Thoracic aorta (tissue), 2 donors: Measurements from ENCODE around the gene ESRRB. TPM values are rescaled to one million over a fixed set of nuclear protein-coding genes. Genes with fewer than 3 reads are reported as not detected.

Experiments used
- ATAC-seq: fragments of 150-250 bp; one replicate; pipeline ENCODE4 v1.8.0; 2017; ENCODE audit warnings: low read depth; ENCODE audit not compliant: insufficient number of reproducible peaks, low FRiP score
- DNase-seq: peaks from one replicate; pipeline ENCODE4 v3.0.0-alpha.2; 2020; ENCODE audit warnings: low spot score
- H3K27ac ChIP-seq, 2 donors: fragments of 200-600 bp; sonication (generic); 1 replicate in 1 of 2; 2 replicates in 1 of 2; pipeline ENCODE4 v1.5.1; 2016; ENCODE audit warnings: mild to moderate bottlenecking in 2 of 2, moderate library complexity in 2 of 2
- H3K27me3 ChIP-seq: fragments of 200-600 bp; sonication (generic); replicated peaks from 2 replicates; pipeline ENCODE4 v1.6.0; 2016; ENCODE audit warnings: mild to moderate bottlenecking; ENCODE audit not compliant: insufficient read depth
- H3K36me3 ChIP-seq: fragments of 200-600 bp; sonication (generic); one replicate; pipeline ENCODE4 v1.5.1; 2016
- H3K4me1 ChIP-seq, 2 donors: fragments of 200-600 bp; sonication (generic); 1 replicate in 1 of 2; 2 replicates in 1 of 2; pipeline versions ENCODE4 v1.5.1 to v1.6.0; 2016; ENCODE audit warnings: low read depth in 2 of 2, mild to moderate bottlenecking in 1 of 2; ENCODE audit not compliant: control insufficient read depth in 1 of 2
- H3K4me3 ChIP-seq: fragments of 200-600 bp; sonication (generic); 2 replicates; pipeline ENCODE4 v1.5.1; 2016; ENCODE audit warnings: mild to moderate bottlenecking
- H3K9me3 ChIP-seq: fragments of 200-600 bp; sonication (generic); 2 replicates; pipeline ENCODE4 v1.5.1; 2016
- total RNA-seq, 2 donors: library from RNA; depleted of rRNA; stranded (reverse); fragments of >200 nt; gene quantifications; one replicate each; pipeline versions ENCODE4 v1.1.0 to v1.2.3, GENCODE V29; 2016
- TF ChIP-seq, protein P1 (sequence below): fragments of 200-600 bp; sonication (generic); IDR thresholded peaks from one replicate; pipeline ENCODE4 v1.5.1; 2019; ENCODE audit warnings: antibody characterized with exemption

ESRRB gene
- total RNA-seq, 2 donors from 2014 or later = 4.6 TPM; not detected in 1

GRCh38 chr14:76391981-76392690, 16.2 kb downstream of the ESRRB start:
- Histone ChIP-seq H3K27ac (no peak overlapping the region), H3K36me3 (no peaks in the 10 kb centered on the region), H3K4me1 (no peaks in the 10 kb centered on the region), H3K27me3 (no peaks in the 10 kb centered on the region), H3K4me3 (no peak overlapping the region), H3K9me3 (no peaks in the 10 kb centered on the region)
- TF ChIP-seq, protein P1, sequence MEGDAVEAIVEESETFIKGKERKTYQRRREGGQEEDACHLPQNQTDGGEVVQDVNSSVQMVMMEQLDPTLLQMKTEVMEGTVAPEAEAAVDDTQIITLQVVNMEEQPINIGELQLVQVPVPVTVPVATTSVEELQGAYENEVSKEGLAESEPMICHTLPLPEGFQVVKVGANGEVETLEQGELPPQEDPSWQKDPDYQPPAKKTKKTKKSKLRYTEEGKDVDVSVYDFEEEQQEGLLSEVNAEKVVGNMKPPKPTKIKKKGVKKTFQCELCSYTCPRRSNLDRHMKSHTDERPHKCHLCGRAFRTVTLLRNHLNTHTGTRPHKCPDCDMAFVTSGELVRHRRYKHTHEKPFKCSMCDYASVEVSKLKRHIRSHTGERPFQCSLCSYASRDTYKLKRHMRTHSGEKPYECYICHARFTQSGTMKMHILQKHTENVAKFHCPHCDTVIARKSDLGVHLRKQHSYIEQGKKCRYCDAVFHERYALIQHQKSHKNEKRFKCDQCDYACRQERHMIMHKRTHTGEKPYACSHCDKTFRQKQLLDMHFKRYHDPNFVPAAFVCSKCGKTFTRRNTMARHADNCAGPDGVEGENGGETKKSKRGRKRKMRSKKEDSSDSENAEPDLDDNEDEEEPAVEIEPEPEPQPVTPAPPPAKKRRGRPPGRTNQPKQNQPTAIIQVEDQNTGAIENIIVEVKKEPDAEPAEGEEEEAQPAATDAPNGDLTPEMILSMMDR = no peak
- DNase-seq = no peak
- no peak for ATAC-seq

- no peak for ATAC-seq
- no peak for DNase-seq
- H3K27ac ChIP-seq = no peak overlapping the region
- H3K9me3 ChIP-seq = no peaks in the 10 kb centered on the region
- H3K36me3 ChIP-seq = no peaks in the 10 kb centered on the region
- no peak overlapping the region for H3K4me3 ChIP-seq
- H3K4me1 ChIP-seq = no peaks in the 10 kb centered on the region
- no peaks in the 10 kb centered on the region for H3K27me3 ChIP-seq
- TF ChIP-seq, protein P1 = no peak
Observed at GRCh38 chr14:76394569-76394968, 18.6 kb downstream of the ESRRB start.

GRCh38 chr14:76395161-76395560, 19.2 kb downstream of the ESRRB start:
- Histone ChIP-seq H3K27me3 (no peaks in the 10 kb centered on the region), H3K27ac (no peak overlapping the region), H3K36me3 (no peaks in the 10 kb centered on the region), H3K4me3 (no peak overlapping the region), H3K9me3 (no peaks in the 10 kb centered on the region), H3K4me1 (no peaks in the 10 kb centered on the region)
- DNase-seq = no peak
- no peak for ATAC-seq
- TF ChIP-seq, protein P1 = no peak

DNA sequence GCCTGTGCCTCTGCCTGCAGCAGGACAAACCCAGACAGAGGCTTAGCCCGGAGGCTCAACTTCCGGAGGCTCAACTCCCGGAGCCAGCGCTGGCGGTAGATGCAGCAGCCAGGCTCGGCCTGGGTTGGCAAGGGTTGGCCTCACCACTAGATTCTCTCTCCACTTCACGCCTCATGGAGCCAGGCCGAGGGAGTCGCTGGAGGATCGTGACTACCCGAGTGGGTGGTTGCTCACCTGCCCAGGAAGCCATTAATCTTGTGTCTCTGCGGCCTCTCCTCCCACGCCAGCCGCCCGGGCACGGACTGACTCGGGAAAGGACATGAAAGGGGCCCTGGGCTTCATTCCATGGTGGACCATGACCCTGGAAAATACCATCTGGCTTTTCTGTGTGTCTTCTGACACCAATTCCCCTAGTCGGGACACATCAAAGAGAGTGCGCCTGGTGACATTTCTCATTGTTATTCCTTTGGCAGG, 20.8 kb downstream of the ESRRB start:
- no peak overlapping the region for H3K27ac ChIP-seq
- no peaks in the 10 kb centered on the region for H3K9me3 ChIP-seq
- TF ChIP-seq, protein P1 = no peak
- H3K4me1 ChIP-seq = no peaks in the 10 kb centered on the region
- H3K4me3 ChIP-seq = no peak overlapping the region
- no peaks in the 10 kb centered on the region for H3K27me3 ChIP-seq
- no peaks in the 10 kb centered on the region for H3K36me3 ChIP-seq
- no peak for ATAC-seq
- no peak for DNase-seq

- no peaks in the 10 kb centered on the region for H3K36me3 ChIP-seq
- no peak for ATAC-seq
- no peaks in the 10 kb centered on the region for H3K9me3 ChIP-seq
Observed at GRCh38 chr14:76405627-76406026, 29.7 kb downstream of the ESRRB start.

More at GRCh38 chr14:76405627-76406026, 29.7 kb downstream of the ESRRB start:
- TF ChIP-seq, protein P1 = no peak
- no peak overlapping the region for H3K27ac ChIP-seq
- no peak for DNase-seq
- no peak overlapping the region for H3K4me3 ChIP-seq
- no peaks in the 10 kb centered on the region for H3K4me1 ChIP-seq
- H3K27me3 ChIP-seq = no peaks in the 10 kb centered on the region
